NT2/D1 (cell line): ENCODE data around the gene SIK3.
"Not testable (repeated sequence)": the region's sequence is repeated elsewhere in the genome, so short reads cannot be mapped to it uniquely, and the experiment has no call there.

Source experiments
- DNase-seq: peaks from one replicate; pipeline ENCODE4 v3.0.0-alpha.2; 2011; ENCODE audit warnings: low read depth, low spot score
- H3K27me3 ChIP-seq: 2 replicates; pipeline ENCODE4 v1.6.0; 2011; ENCODE audit warnings: mild to moderate bottlenecking; ENCODE audit not compliant: insufficient read length, insufficient read depth
- H3K36me3 ChIP-seq: 2 replicates; pipeline ENCODE4 v1.6.1; 2011; ENCODE audit warnings: mild to moderate bottlenecking, low read length, mixed read lengths; ENCODE audit not compliant: insufficient read depth, insufficient read length
- H3K4me1 ChIP-seq: 2 replicates; pipeline ENCODE4 v1.5.1; 2011; ENCODE audit not compliant: insufficient read depth, insufficient read length
- H3K4me3 ChIP-seq: 2 replicates; pipeline ENCODE4 v1.5.1; 2011; ENCODE audit warnings: low read depth; ENCODE audit not compliant: insufficient read length
- H3K9ac ChIP-seq: 2 replicates; pipeline ENCODE4 v1.6.0; 2011; ENCODE audit warnings: low read depth; ENCODE audit not compliant: insufficient read length
- H3K9me3 ChIP-seq: 2 replicates; pipeline ENCODE4 v1.5.1; 2011; ENCODE audit warnings: mild to moderate bottlenecking, low read length; ENCODE audit not compliant: insufficient read depth
- SUZ12 ChIP-seq: IDR thresholded peaks from 2 replicates; pipeline ENCODE4 v1.6.1; 2011; ENCODE audit not compliant: insufficient read length, insufficient read depth; ENCODE audit errors: extremely low read depth
- YY1 ChIP-seq: IDR thresholded peaks from 2 replicates; pipeline ENCODE4 v1.6.1; 2011; ENCODE audit not compliant: insufficient read length, insufficient read depth
- ZNF274 ChIP-seq: IDR thresholded peaks from 2 replicates; pipeline ENCODE4 v1.6.1; 2011; ENCODE audit warnings: mild to moderate bottlenecking, low read depth, low read length

The SIK3 gene

GRCh38 chr11:117098269-117099232, at the start of gene SIK3:
Gene SIK3 (minus strand): TSS chr11:117098428. CDS start chr11:117098415, 13 bp downstream.
- no peak for TF ChIP-seq ZNF274
- TF ChIP-seq SUZ12, result no peak
- TF ChIP-seq YY1, result no peak
- no peaks in the 10 kb centered on the region for H3K27me3 ChIP-seq
- peak within 1 kb of the TSS; percentile 85 for H3K9ac ChIP-seq
- peak; percentile 84 for DNase-seq
- peak within 1 kb of the TSS; percentile 80 for H3K4me3 ChIP-seq
- peaks cover 6% of the 10 kb centered on the region for H3K4me1 ChIP-seq
- no peaks in the 10 kb centered on the region for H3K36me3 ChIP-seq
- no peaks in the 10 kb centered on the region for H3K9me3 ChIP-seq

GRCh38 chr11:117146521-117146920, 48.3 kb upstream of the SIK3 start:
- Histone ChIP-seq H3K36me3 (peaks cover 19% of the 10 kb centered on the region), H3K4me3 (no peak overlapping the region), H3K27me3 (no peaks in the 10 kb centered on the region), H3K9ac (peak overlapping the region; percentile 36), H3K4me1 (peaks cover 2% of the 10 kb centered on the region), H3K9me3 (no peaks in the 10 kb centered on the region)
- no peak for DNase-seq
- TF ChIP-seq YY1 (no peak), SUZ12 (no peak), ZNF274 (no peak)

DNA sequence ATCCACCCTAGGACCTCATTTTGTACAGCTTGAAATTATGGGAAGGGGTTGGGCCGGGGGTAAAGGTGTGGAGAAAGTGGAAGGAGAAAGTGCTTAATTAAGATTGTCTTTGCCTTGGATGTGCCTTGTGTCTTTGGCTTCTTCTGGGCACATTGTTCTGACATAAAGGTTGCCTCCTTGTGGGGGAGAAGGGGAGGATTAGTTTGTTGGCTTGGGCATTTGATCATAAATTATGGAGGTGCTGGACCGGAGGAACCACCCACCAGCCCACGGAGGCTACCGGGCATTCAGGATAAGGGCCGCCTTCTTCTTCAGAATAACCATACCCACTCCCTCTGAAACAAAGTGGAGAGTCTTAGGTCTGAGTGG, 47.1 kb upstream of the SIK3 start:
- Histone ChIP-seq H3K9me3 (no peaks in the 10 kb centered on the region), H3K4me1 (peaks cover 2% of the 10 kb centered on the region), H3K9ac (peak overlapping the region; percentile 98), H3K4me3 (peak overlapping the region; percentile 66), H3K36me3 (peaks cover 19% of the 10 kb centered on the region), H3K27me3 (no peaks in the 10 kb centered on the region)
- TF ChIP-seq ZNF274, result no peak
- no peak for TF ChIP-seq YY1
- no peak for TF ChIP-seq SUZ12
- no peak for DNase-seq

DNA sequence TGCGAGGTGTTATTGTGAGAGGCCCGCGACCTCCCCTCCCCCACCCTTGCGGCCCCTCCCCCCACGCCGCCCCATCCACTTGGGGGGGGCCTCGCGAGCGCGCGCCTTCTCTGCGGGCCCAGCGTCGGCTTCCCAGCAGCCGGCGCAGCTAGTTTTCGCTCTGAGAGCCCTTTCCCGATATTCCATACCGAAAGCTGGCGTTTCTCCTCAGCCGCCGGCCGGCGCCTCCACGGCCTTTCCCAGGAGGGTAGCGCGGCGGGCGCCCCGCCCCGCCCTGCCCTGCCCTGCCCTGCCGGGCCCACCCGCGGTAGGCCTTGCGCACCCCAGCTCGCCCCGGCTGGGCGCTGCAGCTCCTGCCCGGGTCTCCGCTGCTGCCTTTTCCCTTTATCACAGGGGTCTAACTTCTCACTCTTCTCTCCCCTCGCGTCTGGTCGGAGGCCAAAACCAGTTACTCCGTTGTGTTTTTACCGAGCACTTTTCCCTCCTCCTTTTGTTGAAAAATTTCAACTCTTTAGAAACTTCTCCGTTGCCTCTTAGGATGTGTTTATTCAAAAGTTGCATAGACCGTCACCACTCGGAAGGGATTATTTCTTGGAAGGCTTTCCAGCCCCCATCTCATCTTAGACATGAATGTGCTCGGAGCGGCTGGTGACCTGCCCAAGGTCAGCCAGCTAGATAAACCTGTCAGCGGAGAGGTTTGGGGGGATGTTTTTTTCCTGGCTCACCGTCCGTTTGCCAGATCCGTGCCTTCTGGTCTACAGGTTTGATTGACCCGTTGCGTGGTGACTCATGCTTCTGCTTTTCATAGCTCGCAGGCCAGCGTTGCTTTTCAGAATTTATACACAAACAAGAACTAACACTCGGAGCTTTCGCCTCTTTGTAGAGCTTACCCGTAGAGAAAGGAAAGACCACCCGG, 46.5 kb upstream of the SIK3 start:
- DNase-seq, result no peak
- Histone ChIP-seq H3K9me3 (no peaks in the 10 kb centered on the region), H3K36me3 (peaks cover 19% of the 10 kb centered on the region), H3K4me3 (peak overlapping the region; percentile 66), H3K4me1 (peaks cover 2% of the 10 kb centered on the region), H3K9ac (peak overlapping the region; percentile 98), H3K27me3 (no peaks in the 10 kb centered on the region)
- TF ChIP-seq ZNF274 (no peak), SUZ12 (no peak), YY1 (no peak)

DNA sequence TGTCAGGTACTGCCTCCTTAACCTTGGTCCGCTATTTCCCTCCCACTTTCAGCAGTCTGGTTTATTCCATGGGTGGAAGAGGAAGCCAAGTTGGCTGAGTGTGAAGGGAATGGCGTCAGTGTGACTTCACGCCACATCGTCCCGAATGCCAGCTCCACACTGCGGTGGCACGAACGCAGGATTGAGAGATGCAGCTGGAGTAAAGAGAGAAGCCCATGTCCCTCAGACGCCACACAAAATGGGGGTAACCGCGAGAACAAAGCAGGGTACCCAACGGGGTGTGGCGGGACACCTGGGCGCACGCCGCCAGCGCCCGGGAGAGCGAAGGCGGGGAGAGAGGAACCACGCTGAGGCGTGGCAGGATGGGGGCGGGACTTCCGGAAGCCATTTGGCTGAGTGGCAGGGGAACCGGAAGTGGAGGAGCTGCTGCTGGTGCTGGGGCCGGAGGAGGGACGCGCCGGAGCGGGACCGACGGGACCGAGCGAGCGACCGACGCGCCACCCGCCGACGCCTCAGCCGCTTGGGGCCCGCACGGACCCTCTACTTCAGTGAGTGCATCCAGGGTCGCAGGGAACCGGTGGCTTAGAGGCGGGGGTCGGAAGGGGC, 45.7 kb upstream of the SIK3 start, which contains the start of gene PAFAH1B2:
Gene PAFAH1B2 (plus strand): TSS at position 417 of the 606 bp plus-strand sequence. CDS start 8,161 bp downstream, outside the sequence.
- H3K27me3 ChIP-seq, result no peaks in the 10 kb centered on the region
- TF ChIP-seq SUZ12, result no peak
- TF ChIP-seq YY1, result no peak
- no peak for TF ChIP-seq ZNF274
- peaks cover 2% of the 10 kb centered on the region for H3K4me1 ChIP-seq
- no peaks in the 10 kb centered on the region for H3K9me3 ChIP-seq
- H3K36me3 ChIP-seq, result peaks cover 19% of the 10 kb centered on the region
- peak; percentile 86 for DNase-seq
- peak within 1 kb of the TSS; percentile 98 for H3K9ac ChIP-seq
- peak within 1 kb of the TSS; percentile 66 for H3K4me3 ChIP-seq

- Histone ChIP-seq H3K4me1 (peaks cover 2% of the 10 kb centered on the region), H3K27me3 (no peaks in the 10 kb centered on the region), H3K9me3 (no peaks in the 10 kb centered on the region), H3K36me3 (peaks cover 19% of the 10 kb centered on the region), H3K9ac (peak overlapping the region; percentile 98), H3K4me3 (peak overlapping the region; percentile 66)
- no peak for DNase-seq
- TF ChIP-seq SUZ12 (no peak), ZNF274 (no peak), YY1 (no peak)
Observed at GRCh38 chr11:117143390-117143789, 45.2 kb upstream of the SIK3 start.

DNA sequence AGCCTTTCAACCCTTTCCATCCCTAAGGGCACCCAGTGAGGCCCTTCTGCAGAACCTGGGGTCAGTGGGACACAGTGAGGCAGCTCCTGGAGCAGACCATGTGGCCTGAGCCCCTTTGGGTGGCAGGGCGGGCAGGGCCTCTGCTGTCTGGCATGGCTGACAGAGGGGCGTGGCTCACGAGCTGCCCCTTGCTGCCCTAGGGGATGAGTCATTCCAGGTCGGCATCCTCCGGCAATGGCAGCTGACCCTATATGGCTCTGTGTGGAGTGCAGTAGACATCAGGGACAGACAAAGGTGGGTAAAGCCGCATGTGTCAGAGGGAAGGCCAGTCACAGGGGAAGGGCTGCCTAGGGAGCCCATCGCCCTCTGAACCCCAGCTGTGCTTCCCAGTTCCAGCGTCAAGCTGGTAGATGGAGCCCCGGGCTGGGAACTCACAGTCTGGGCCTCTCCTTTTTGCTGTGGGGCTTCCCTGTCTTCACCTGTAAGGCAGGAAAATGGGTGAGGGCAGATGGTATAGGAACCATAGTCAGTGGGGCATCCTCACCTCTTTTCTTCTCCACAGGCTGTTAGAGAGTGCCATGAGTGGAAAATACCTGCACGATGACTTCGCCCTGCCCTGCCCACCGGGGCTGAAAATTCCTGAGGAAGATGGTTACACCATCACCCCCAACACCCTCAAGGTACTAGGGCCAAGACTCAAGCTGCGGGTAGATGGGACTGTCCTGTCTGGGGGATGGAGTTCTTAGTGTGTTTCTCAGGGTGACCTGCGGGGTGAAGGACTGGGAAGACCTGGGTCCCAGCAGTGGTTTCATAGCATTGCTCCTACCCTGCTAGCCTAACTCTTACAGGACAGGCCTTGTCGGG, 39.2 kb upstream of the SIK3 start:
- H3K4me1 ChIP-seq, DNase-seq, H3K4me3 ChIP-seq, H3K9ac ChIP-seq, H3K36me3 ChIP-seq, H3K27me3 ChIP-seq, H3K9me3 ChIP-seq: not testable (repeated sequence)

GRCh38 chr11:117134979-117135378, 36.8 kb upstream of the SIK3 start:
- not testable (repeated sequence) for DNase-seq, H3K9ac ChIP-seq, H3K36me3 ChIP-seq, H3K4me3 ChIP-seq, H3K4me1 ChIP-seq, H3K9me3 ChIP-seq, H3K27me3 ChIP-seq
